ENCODE results near the gene SCAF1. TPM values are rescaled to one million over a fixed set of nuclear protein-coding genes. Genes with fewer than 3 reads are reported as not detected.
A peak's percentile ranks its signal among the peaks of the same experiment; 100 is the strongest.

Gene SCAF1
- total and polyA plus RNA-seq, 9 of the 15 experiments (the other 6 are each of a cell fraction or from before 2014, with no cell fraction given), result 0.20 to 79.0 (median 4.9) TPM

GRCh38 chr19:49666120-49666444 lies 24.1 kb downstream of the SCAF1 start (continued):
- no peak for TF ChIP-seq KAT2B (IDR thresholded peaks at IDR 0.05; ENCODE audit: low read depth, low read length)
- TF ChIP-seq HOMEZ (CRISPR knock-in tag; IDR thresholded peaks at IDR 0.05), result no peak
- TF ChIP-seq SMARCE1 (IDR thresholded peaks at IDR 0.05), result peak; percentile 26; the same call in 1 of the 2 replicates
- no peak for TF ChIP-seq NBN (IDR thresholded peaks at IDR 0.05; ENCODE audit: low read depth)
- TF ChIP-seq LEF1 (IDR thresholded peaks at IDR 0.05), result no peak
- TF ChIP-seq THRA (IDR thresholded peaks at IDR 0.05), result no peak
- TF ChIP-seq CHD1 (IDR thresholded peaks at IDR 0.05; ENCODE audit: low read length), result no peak
- no peak for TF ChIP-seq BRCA1 (IDR thresholded peaks at IDR 0.05)
- no peak for TF ChIP-seq BRCA1 (CRISPR knock-in tag; IDR thresholded peaks at IDR 0.05)
- no peak for TF ChIP-seq NR3C1 (CRISPR knock-in tag; IDR thresholded peaks at IDR 0.05)
- no peak for TF ChIP-seq BRD4 (IDR thresholded peaks at IDR 0.05)
- no peak for TF ChIP-seq MAX (CRISPR knock-in tag; IDR thresholded peaks at IDR 0.05)
- no peak for TF ChIP-seq DACH1 (IDR thresholded peaks at IDR 0.05; ENCODE audit: partially characterized antibody)
- TF ChIP-seq CTCF (IDR thresholded peaks at IDR 0.05 in 2 of 3, conservative IDR thresholded peaks at IDR 0.05 in 1 of 3; ENCODE audit: insufficient read depth in 2 of 3, low read depth in 1 of 3, low read length in 3 of 3), result peak in 1 of 3 experiments; percentile 11; a peak in 1 of 6 replicates
- TF ChIP-seq SP2 (IDR thresholded peaks at IDR 0.05; ENCODE audit: extremely low read depth, low read depth, low read length, poor library complexity, severe bottlenecking), result no peak
- TF ChIP-seq ZBTB33 (CRISPR knock-in tag; IDR thresholded peaks at IDR 0.05), result no peak
- TF ChIP-seq SRSF1 (IDR thresholded peaks at IDR 0.05; ENCODE audit: low read depth, low read length), result no peak
- TF ChIP-seq TEAD4 (IDR thresholded peaks at IDR 0.05; ENCODE audit: low read length), result peak; percentile 48
- no peak for TF ChIP-seq TEAD4 (CRISPR knock-in tag; IDR thresholded peaks at IDR 0.05; ENCODE audit: borderline replicate concordance)
- TF ChIP-seq ZNF146 (CRISPR knock-in tag; IDR thresholded peaks at IDR 0.05; ENCODE audit: unreplicated experiment), result no peak
- TF ChIP-seq GATAD2B (IDR thresholded peaks at IDR 0.05; ENCODE audit: borderline replicate concordance), result no peak
- no peak for TF ChIP-seq NFYB (IDR thresholded peaks at IDR 0.05; ENCODE audit: extremely low read depth, insufficient read length)

Measured in K562 (cell line).